T follicular helper cell (primary cell): ENCODE measurements around the gene DUSP9.
"Not testable (repeated sequence)": the region's sequence is repeated elsewhere in the genome, so short reads cannot be mapped to it uniquely, and the experiment has no call there.

Experiments used
- DNase-seq: peaks from one replicate; pipeline ENCODE4 v3.0.0-alpha.2; 2020; ENCODE audit warnings: low read depth

Gene DUSP9

GRCh38 chrX:153692611-153693156 is 45.7 kb downstream of the DUSP9 start:
- no peak for DNase-seq

GRCh38 chrX:153693216-153694086 is 46.4 kb downstream of the DUSP9 start:
- DNase-seq: no peak

GRCh38 chrX:153694256-153694655 is 47.3 kb downstream of the DUSP9 start:
- DNase-seq: not testable (repeated sequence)

GRCh38 chrX:153694687-153695270 is 47.8 kb downstream of the DUSP9 start:
- DNase-seq: no peak

GRCh38 chrX:153696100-153696499 is 49.1 kb downstream of the DUSP9 start:
- DNase-seq: no peak

- DNase-seq: not testable (repeated sequence)
These were observed 49.5 kb downstream of the DUSP9 start for GRCh38 chrX:153696538-153696937.

GRCh38 chrX:153696986-153697722 is 50.2 kb downstream of the DUSP9 start:
- DNase-seq: not testable (repeated sequence)

GRCh38 chrX:153697924-153698865 is 51.2 kb downstream of the DUSP9 start:
- DNase-seq: no peak

GRCh38 chrX:153699210-153699783 is 52.3 kb downstream of the DUSP9 start:
- not testable (repeated sequence) for DNase-seq

- DNase-seq: not testable (repeated sequence)
These were observed 52.9 kb downstream of the DUSP9 start for GRCh38 chrX:153699784-153700371.

GRCh38 chrX:153700376-153700945 is 53.5 kb downstream of the DUSP9 start:
- DNase-seq: no peak
